ENCODE data around the gene CENPC. TPM values are rescaled to one million over a fixed set of nuclear protein-coding genes. Genes with fewer than 3 reads are reported as not detected.

Gene CENPC
- total RNA-seq, 2 experiments from 2014 or later, result 115 to 116 TPM

DNA sequence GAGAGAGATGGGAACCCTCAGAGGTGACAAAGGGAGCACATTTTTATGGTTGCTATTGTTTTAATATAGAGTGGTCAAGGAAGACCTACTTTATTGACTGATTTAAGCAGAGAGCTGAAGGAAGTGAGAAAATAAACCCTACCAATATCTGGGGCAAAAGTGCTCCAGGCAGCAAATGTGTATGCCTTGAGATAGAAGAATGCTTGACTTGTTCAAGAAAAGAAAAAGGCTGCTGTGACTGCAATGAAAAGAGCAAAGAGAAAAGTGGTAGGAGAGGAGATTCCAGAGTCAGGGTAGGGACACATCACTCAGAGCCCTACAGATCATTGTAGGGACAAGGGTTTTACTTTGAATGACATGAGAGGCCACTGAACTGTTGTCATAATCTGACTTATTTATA lies 39.2 kb upstream of the CENPC start:
- no peaks in the 10 kb centered on the region for H3K9me3 ChIP-seq (ENCODE audit: control insufficient read depth in 1 of 2, insufficient read depth in 1 of 2, low read length in 2 of 2)
- H3K4me1 Mint-ChIP-seq (ENCODE audit: low read depth), result peaks cover 24% of the 10 kb centered on the region
- ChIA-PET CTCF (no interaction called here), POLR2A (interaction anchor here (0.6 kb wide), 1 partner anchor 32 kb away, joined by 3 read pairs; no protein-coding TSS in a partner anchor)
- no peaks in the 10 kb centered on the region for H3K36me3 ChIP-seq (ENCODE audit: insufficient read depth, low read length)
- no peak overlapping the region for H3K27ac ChIP-seq (ENCODE audit: low read depth in 1 of 2, low read length in 2 of 2)
- DNase-seq, result no peak
- H3K27me3 Mint-ChIP-seq, result no peaks in the 10 kb centered on the region
- H3K4me3 ChIP-seq (ENCODE audit: low read length), result no peak overlapping the region
- no peak overlapping the region for H3K27ac Mint-ChIP-seq
- no peaks in the 10 kb centered on the region for H3K9me3 Mint-ChIP-seq
- peaks cover 16% of the 10 kb centered on the region for H3K4me1 ChIP-seq (ENCODE audit: insufficient read depth, low read length)
- intact Hi-C loops (cut with DNase I, micrococcal nuclease), result loop anchor here in 1 of 2 experiments (5.0 kb wide), 1 partner anchor 37 kb away; the partner anchor contains the start of gene CENPC
- peaks cover 4% of the 10 kb centered on the region for H3K36me3 Mint-ChIP-seq (ENCODE audit: low read depth)
- H3K27me3 ChIP-seq (ENCODE audit: control insufficient read depth in 1 of 2, insufficient read depth in 2 of 2, low read length in 2 of 2), result no peaks in the 10 kb centered on the region
- H3K4me3 Mint-ChIP-seq, result no peak overlapping the region
- TF ChIP-seq, protein P1, sequence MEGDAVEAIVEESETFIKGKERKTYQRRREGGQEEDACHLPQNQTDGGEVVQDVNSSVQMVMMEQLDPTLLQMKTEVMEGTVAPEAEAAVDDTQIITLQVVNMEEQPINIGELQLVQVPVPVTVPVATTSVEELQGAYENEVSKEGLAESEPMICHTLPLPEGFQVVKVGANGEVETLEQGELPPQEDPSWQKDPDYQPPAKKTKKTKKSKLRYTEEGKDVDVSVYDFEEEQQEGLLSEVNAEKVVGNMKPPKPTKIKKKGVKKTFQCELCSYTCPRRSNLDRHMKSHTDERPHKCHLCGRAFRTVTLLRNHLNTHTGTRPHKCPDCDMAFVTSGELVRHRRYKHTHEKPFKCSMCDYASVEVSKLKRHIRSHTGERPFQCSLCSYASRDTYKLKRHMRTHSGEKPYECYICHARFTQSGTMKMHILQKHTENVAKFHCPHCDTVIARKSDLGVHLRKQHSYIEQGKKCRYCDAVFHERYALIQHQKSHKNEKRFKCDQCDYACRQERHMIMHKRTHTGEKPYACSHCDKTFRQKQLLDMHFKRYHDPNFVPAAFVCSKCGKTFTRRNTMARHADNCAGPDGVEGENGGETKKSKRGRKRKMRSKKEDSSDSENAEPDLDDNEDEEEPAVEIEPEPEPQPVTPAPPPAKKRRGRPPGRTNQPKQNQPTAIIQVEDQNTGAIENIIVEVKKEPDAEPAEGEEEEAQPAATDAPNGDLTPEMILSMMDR (IDR thresholded peaks at IDR 0.05), result no peak
- ATAC-seq (ENCODE audit: poor library complexity), result no peak

DNA sequence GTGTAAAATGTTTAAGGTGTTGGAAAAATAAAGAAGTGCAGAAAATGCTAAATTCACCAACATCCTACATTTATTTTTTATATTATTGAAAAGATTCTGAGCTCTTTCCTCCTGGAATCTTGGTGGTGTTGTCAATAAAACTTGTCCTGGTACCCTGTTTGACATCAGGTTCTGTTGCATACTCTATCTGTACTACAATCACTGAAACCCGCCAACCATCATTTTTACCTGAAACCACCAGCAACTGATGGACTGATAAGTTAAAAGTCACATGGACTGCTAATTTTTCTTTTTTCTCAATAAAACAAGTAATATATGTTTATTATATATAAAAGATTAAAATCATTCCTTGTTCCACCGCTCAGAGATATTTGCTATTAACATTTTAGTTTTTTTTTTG lies 36.6 kb upstream of the CENPC start:
- Histone ChIP-seq H3K27me3 (ENCODE audit: control insufficient read depth in 1 of 2, insufficient read depth in 2 of 2, low read length in 2 of 2) (no peaks in the 10 kb centered on the region), H3K27ac (ENCODE audit: low read depth in 1 of 2, low read length in 2 of 2) (no peak overlapping the region), H3K9me3 (ENCODE audit: control insufficient read depth in 1 of 2, insufficient read depth in 1 of 2, low read length in 2 of 2) (no peaks in the 10 kb centered on the region), H3K4me1 (ENCODE audit: insufficient read depth, low read length) (peaks cover 16% of the 10 kb centered on the region), H3K36me3 (ENCODE audit: insufficient read depth, low read length) (no peaks in the 10 kb centered on the region), H3K4me3 (ENCODE audit: low read length) (peak overlapping the region; percentile 13)
- Mint-ChIP-seq H3K27me3 (no peaks in the 10 kb centered on the region), H3K9me3 (no peaks in the 10 kb centered on the region), H3K4me3 (no peak overlapping the region), H3K36me3 (ENCODE audit: low read depth) (peaks cover 3% of the 10 kb centered on the region), H3K27ac (peak overlapping the region; percentile 75), H3K4me1 (ENCODE audit: low read depth) (peaks cover 42% of the 10 kb centered on the region)
- intact Hi-C loops (cut with DNase I, micrococcal nuclease), result loop anchor here in 1 of 2 experiments (2.0 to 5.0 kb wide), 2 partner anchors 21 to 35 kb away; partner anchors contain the start of gene CENPC
- TF ChIP-seq, protein P1 (IDR thresholded peaks at IDR 0.05), result no peak
- DNase-seq, result peak in 2 of 14 experiments; percentile 25 to 36
- peak; percentile 35 for ATAC-seq (ENCODE audit: poor library complexity)
- ChIA-PET POLR2A (interaction anchor here (0.6 to 2.5 kb wide), 5 partner anchors 9 to 40 kb away, joined by 3 to 21 read pairs (median 3); partner anchors contain the start of gene CENPC), CTCF (no interaction called here)

DNA sequence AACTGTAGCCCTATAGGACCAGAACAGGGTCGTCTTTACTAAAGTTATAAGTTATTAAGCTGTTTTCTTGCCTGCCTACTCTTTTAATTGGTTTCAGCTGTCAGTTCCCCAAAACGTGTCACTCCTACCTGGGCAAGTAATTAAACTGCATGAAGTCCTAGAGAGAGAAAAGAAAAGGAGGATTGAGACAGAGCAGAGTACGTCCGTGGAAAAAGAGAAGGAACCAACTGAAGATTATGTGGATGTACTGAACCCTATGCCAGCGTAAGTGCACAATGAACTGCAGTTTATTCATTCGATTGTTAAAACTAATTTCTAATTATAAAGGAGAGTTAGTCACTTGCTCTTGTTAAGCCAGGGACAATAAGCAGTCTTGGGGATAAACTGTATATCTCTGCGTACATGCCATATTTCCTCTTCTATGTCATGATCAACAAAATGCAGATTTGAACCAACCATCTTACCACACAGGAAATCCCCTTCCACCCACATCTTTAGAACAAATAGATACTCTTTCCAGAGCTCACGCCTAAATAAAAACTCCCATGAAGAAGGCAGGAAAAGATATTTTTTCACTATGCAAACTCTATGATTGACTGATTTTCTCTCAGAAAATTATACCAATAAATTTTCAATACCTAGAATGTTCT lies 36.0 kb upstream of the CENPC start:
- POLR2A ChIA-PET, result interaction anchor here (0.6 to 2.5 kb wide), 6 partner anchors 8 to 40 kb away, joined by 3 to 21 read pairs (median 4); partner anchors contain the start of gene CENPC
- Histone ChIP-seq H3K27me3 (ENCODE audit: control insufficient read depth in 1 of 2, insufficient read depth in 2 of 2, low read length in 2 of 2) (no peaks in the 10 kb centered on the region), H3K4me3 (ENCODE audit: low read length) (peak overlapping the region; percentile 13), H3K9me3 (ENCODE audit: control insufficient read depth in 1 of 2, insufficient read depth in 1 of 2, low read length in 2 of 2) (no peaks in the 10 kb centered on the region), H3K27ac (ENCODE audit: low read depth in 1 of 2, low read length in 2 of 2) (peak overlapping the region in 1 of 2 donors; percentile 6), H3K36me3 (ENCODE audit: insufficient read depth, low read length) (no peaks in the 10 kb centered on the region), H3K4me1 (ENCODE audit: insufficient read depth, low read length) (peaks cover 16% of the 10 kb centered on the region)
- H3K27ac Mint-ChIP-seq, result peak overlapping the region; percentile 75
- no peaks in the 10 kb centered on the region for H3K27me3 Mint-ChIP-seq
- CTCF ChIA-PET, result no interaction called here
- peak overlapping the region; percentile 63 for H3K4me3 Mint-ChIP-seq
- TF ChIP-seq, protein P1 (IDR thresholded peaks at IDR 0.05), result no peak
- peak in 3 of 14 experiments; percentile 58 to 78 (median 75) for DNase-seq
- H3K36me3 Mint-ChIP-seq (ENCODE audit: low read depth), result peaks cover 3% of the 10 kb centered on the region
- intact Hi-C loops (cut with DNase I, micrococcal nuclease), result loop anchor here in 1 of 2 experiments (2.0 to 5.0 kb wide), 2 partner anchors 21 to 34 kb away; partner anchors contain the start of gene CENPC
- no peaks in the 10 kb centered on the region for H3K9me3 Mint-ChIP-seq
- peak; percentile 94 for ATAC-seq (ENCODE audit: poor library complexity)
- H3K4me1 Mint-ChIP-seq (ENCODE audit: low read depth), result peaks cover 48% of the 10 kb centered on the region

Data from CD4-positive, alpha-beta T cell (primary cell).